Thyroid gland (tissue), 4 donors: ENCODE data around the gene WNT7B.

Experiments
- POLR2A ChIP-seq, 2 donors: fragments of 450-650 bp; IDR thresholded peaks; one replicate each; pipeline ENCODE4 v1.6.1; 2017; ENCODE audit warnings: antibody characterized with exemption in 2 of 2, mild to moderate bottlenecking in 2 of 2, moderate library complexity in 1 of 2
- TF ChIP-seq, protein P1 (sequence below), 6 experiments: fragments of 200-600 bp in 3 of 6; fragments of 450-650 bp in 3 of 6; sonication (generic) in 3 of 6; IDR thresholded peaks; one replicate each; pipeline ENCODE4 v1.5.1; 2016 to 2019; ENCODE audit warnings: antibody characterized with exemption in 6 of 6, mild to moderate bottlenecking in 2 of 6, inconsistent platforms in 1 of 6, moderate library complexity in 1 of 6

DNA sequence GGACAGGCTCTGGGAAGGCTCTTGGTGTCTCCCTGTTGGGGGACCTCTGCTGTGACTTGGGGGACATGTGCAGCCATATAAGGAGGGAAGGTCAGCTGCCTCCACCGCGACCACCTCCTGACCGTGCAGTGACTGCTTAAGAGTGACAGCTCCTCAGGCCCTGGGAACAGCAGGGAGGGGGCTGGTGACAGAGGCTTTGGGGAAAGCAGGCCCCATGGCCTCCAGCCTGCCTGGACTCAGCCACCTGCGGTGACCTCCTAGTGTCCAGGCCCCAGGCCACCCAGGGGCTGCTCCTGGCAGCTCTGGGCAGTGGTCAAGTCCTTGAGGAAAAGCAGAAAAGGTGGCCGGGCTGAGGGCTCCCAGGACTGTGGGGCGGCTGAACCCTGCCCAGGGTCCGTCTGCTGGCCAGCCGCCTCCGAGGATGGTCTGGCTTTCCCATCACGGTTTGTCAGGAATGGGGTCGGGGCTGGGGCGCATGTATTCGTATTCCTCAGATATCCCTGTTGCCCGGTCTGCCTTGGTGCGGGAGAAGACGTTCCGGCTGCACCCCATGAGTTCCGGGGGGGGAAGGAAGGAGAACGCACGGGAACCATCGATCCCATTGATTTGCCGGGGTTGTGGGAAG is 96.8 kb downstream of the WNT7B start:
- TF ChIP-seq, protein P1, sequence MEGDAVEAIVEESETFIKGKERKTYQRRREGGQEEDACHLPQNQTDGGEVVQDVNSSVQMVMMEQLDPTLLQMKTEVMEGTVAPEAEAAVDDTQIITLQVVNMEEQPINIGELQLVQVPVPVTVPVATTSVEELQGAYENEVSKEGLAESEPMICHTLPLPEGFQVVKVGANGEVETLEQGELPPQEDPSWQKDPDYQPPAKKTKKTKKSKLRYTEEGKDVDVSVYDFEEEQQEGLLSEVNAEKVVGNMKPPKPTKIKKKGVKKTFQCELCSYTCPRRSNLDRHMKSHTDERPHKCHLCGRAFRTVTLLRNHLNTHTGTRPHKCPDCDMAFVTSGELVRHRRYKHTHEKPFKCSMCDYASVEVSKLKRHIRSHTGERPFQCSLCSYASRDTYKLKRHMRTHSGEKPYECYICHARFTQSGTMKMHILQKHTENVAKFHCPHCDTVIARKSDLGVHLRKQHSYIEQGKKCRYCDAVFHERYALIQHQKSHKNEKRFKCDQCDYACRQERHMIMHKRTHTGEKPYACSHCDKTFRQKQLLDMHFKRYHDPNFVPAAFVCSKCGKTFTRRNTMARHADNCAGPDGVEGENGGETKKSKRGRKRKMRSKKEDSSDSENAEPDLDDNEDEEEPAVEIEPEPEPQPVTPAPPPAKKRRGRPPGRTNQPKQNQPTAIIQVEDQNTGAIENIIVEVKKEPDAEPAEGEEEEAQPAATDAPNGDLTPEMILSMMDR (IDR thresholded peaks at IDR 0.05) = no peak
- no peak for TF ChIP-seq POLR2A (IDR thresholded peaks at IDR 0.05)
